Prostate gland (tissue), 2 donors: ENCODE results near the gene SLC39A11.

Experiments
- POLR2A ChIP-seq: fragments of 450-650 bp; IDR thresholded peaks from one replicate; pipeline ENCODE4 v1.6.1; 2016; ENCODE audit warnings: antibody characterized with exemption, mild to moderate bottlenecking
- POLR2AphosphoS5 ChIP-seq: sonication (generic); formaldehyde crosslinking; IDR thresholded peaks from one replicate; pipeline ENCODE4 v1.6.1; 2017; ENCODE audit warnings: antibody characterized with exemption
- TF ChIP-seq, protein P1 (sequence below), 4 experiments: fragments of 200-600 bp in 2 of 4; fragments of 450-650 bp in 2 of 4; sonication (generic) in 2 of 4; IDR thresholded peaks; 1 replicate in 3 of 4; 2 replicates in 1 of 4; pipeline ENCODE4 v1.5.1; 2016 to 2019; ENCODE audit warnings: antibody characterized with exemption in 4 of 4, mild to moderate bottlenecking in 2 of 4, moderate library complexity in 2 of 4

DNA sequence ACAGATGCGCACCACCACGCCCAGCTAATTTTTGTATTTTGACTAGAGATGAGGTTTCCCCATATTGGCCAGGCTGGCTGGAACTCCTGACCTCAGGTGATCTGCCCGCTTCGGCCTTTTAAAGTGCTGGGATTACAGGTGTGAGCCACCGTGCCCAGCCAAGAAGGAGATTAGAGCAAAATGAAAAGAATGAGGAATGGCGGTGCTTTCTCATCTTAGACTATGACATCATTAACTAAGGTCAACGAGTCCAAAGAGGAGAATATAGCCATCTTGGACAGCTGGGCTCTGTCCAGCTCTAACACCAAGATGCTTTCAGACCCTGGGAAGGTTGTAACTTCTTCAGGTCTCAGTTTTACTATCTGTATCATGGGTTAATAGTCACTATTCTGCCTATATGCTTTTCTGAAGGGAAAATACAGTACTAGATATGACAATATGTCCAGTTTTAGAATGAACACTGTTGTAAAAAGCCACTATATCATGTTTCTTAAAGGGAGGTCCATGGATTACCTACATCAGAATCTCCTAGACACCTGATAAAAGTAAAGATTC, 76.7 kb downstream of the SLC39A11 start:
- TF ChIP-seq POLR2A (no peak), POLR2AphosphoS5 (no peak)
- TF ChIP-seq, protein P1, sequence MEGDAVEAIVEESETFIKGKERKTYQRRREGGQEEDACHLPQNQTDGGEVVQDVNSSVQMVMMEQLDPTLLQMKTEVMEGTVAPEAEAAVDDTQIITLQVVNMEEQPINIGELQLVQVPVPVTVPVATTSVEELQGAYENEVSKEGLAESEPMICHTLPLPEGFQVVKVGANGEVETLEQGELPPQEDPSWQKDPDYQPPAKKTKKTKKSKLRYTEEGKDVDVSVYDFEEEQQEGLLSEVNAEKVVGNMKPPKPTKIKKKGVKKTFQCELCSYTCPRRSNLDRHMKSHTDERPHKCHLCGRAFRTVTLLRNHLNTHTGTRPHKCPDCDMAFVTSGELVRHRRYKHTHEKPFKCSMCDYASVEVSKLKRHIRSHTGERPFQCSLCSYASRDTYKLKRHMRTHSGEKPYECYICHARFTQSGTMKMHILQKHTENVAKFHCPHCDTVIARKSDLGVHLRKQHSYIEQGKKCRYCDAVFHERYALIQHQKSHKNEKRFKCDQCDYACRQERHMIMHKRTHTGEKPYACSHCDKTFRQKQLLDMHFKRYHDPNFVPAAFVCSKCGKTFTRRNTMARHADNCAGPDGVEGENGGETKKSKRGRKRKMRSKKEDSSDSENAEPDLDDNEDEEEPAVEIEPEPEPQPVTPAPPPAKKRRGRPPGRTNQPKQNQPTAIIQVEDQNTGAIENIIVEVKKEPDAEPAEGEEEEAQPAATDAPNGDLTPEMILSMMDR (IDR thresholded peaks at IDR 0.05): no peak
